Measurements from ENCODE around the gene CXCL9.

The CXCL9 gene

DNA sequence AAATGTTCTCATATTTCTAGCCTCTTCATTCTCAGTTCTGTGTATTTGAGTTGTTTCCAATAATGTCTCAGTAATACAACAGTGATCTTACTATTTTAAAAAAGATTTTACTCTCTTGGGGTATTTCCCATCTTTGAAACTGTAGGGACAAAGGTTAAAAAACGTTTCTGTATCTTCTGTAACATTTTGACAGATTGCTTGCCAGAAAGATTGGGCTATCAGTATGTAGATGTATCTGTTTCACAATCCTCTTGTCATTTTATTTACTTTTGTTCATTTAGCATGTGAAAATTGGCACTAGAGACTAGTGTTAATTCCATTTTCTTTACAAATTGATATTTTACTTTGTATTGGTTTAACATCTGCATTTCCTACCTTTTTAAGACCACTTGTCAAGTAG lies 6.2 kb upstream of the CXCL9 start:
- TF ChIP-seq FEZF1 (tag by site-specific recombination; IDR thresholded peaks at IDR 0.05) (no peak), SCRT2 (tag by site-specific recombination; IDR thresholded peaks at IDR 0.05) (no peak), ZNF747 (tag by site-specific recombination; IDR thresholded peaks at IDR 0.05) (no peak), ZNF664 (tag by site-specific recombination; IDR thresholded peaks at IDR 0.05) (no peak), OSR2 (tag by site-specific recombination; IDR thresholded peaks at IDR 0.05) (no peak)
- TF ChIP-seq, protein P1, sequence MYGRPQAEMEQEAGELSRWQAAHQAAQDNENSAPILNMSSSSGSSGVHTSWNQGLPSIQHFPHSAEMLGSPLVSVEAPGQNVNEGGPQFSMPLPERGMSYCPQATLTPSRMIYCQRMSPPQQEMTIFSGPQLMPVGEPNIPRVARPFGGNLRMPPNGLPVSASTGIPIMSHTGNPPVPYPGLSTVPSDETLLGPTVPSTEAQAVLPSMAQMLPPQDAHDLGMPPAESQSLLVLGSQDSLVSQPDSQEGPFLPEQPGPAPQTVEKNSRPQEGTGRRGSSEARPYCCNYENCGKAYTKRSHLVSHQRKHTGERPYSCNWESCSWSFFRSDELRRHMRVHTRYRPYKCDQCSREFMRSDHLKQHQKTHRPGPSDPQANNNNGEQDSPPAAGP (tag by site-specific recombination; IDR thresholded peaks at IDR 0.05) = no peak
- no peaks in the 10 kb centered on the region for H3K9me3 ChIP-seq (ENCODE audit: control insufficient read depth, insufficient read depth, low read depth, low read length)
- no peak overlapping the region for H3K4me3 ChIP-seq (ENCODE audit: low read depth, low read length)
- no peak overlapping the region for H3K27ac ChIP-seq (ENCODE audit: extremely low read depth, low read depth, low read length)
- H3K36me3 ChIP-seq (ENCODE audit: control insufficient read depth in 2 of 2, insufficient read depth in 1 of 2, low read length in 2 of 2) = no peaks in the 10 kb centered on the region
- CTCF ChIA-PET = interaction anchor here (0.5 to 1.1 kb wide), 2 partner anchors 54 to 991 kb away, joined by 3 read pairs; no protein-coding TSS in a partner anchor
- POLR2A ChIA-PET = no interaction called here
- no peaks in the 10 kb centered on the region for H3K4me1 ChIP-seq (ENCODE audit: control insufficient read depth, insufficient read depth, low read length)

- ChIA-PET CTCF (interaction anchor here (0.6 to 1.1 kb wide), 2 partner anchors 55 to 341 kb away, joined by 3 to 4 read pairs; no protein-coding TSS in a partner anchor), POLR2A (no interaction called here)
- H3K4me3 ChIP-seq (ENCODE audit: low read depth, low read length) = no peak overlapping the region
- H3K36me3 ChIP-seq (ENCODE audit: control insufficient read depth in 2 of 2, insufficient read depth in 1 of 2, low read length in 2 of 2) = no peaks in the 10 kb centered on the region
- H3K4me1 ChIP-seq (ENCODE audit: control insufficient read depth, insufficient read depth, low read length) = no peaks in the 10 kb centered on the region
- no peak overlapping the region for H3K27ac ChIP-seq (ENCODE audit: extremely low read depth, low read depth, low read length)
- H3K9me3 ChIP-seq (ENCODE audit: control insufficient read depth, insufficient read depth, low read depth, low read length) = no peaks in the 10 kb centered on the region
- TF ChIP-seq ZNF248 (tag by site-specific recombination; IDR thresholded peaks at IDR 0.05) = no peak
- no peak for TF ChIP-seq ZFP3 (tag by site-specific recombination; IDR thresholded peaks at IDR 0.05; ENCODE audit: low read depth)
- no peak for TF ChIP-seq ZBTB8A (tag by site-specific recombination; IDR thresholded peaks at IDR 0.05)
- TF ChIP-seq ZNF560 (tag by site-specific recombination; IDR thresholded peaks at IDR 0.05; ENCODE audit: borderline replicate concordance) = no peak
- TF ChIP-seq ZNF707 (tag by site-specific recombination; IDR thresholded peaks at IDR 0.05) = no peak
- TF ChIP-seq OSR2 (tag by site-specific recombination; IDR thresholded peaks at IDR 0.05) = no peak
Measured at GRCh38 chr4:76012388-76012801, 5.1 kb upstream of the CXCL9 start.

DNA sequence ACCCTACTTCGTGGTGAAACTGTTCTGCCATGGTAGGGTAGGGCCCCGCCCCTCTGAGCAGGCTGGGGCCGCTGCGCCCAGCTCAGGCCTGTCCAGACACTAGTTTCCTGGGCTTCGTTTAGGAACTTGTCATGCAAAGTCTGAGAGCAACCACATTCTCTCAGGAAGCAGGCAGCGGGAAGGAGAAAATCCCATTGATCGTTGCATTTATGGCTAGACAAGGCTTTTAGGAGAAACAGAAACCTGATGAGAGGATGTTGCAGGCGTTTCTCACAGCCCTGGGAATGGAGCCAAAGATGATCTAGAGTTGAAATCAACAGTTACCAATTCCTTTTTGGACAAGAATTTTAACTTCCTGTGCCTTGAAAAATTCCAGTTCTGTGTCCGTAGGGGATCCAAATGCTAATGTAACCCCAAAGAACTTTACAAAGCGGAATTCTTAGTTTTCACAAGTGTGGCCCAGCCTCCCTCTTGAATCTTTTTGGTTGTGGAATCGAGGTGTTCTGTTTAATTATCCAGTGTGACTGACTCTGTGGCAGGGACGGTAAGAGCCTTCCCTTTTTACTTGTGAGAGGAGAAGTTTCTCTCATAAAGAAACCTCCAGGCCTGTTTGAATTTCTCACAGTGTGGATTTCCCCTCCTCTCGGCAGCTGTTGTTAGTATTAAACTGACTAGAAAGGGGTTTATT lies 4.5 kb upstream of the CXCL9 start:
- POLR2A ChIA-PET = no interaction called here
- H3K27ac ChIP-seq (ENCODE audit: extremely low read depth, low read depth, low read length) = no peak overlapping the region
- no peaks in the 10 kb centered on the region for H3K4me1 ChIP-seq (ENCODE audit: control insufficient read depth, insufficient read depth, low read length)
- TF ChIP-seq ZNF146 (tag by site-specific recombination; IDR thresholded peaks at IDR 0.05) = no peak
- no peak for TF ChIP-seq ZNF10 (tag by site-specific recombination; IDR thresholded peaks at IDR 0.05)
- no peak for TF ChIP-seq ZSCAN16 (tag by site-specific recombination; IDR thresholded peaks at IDR 0.05)
- no peaks in the 10 kb centered on the region for H3K9me3 ChIP-seq (ENCODE audit: control insufficient read depth, insufficient read depth, low read depth, low read length)
- H3K36me3 ChIP-seq (ENCODE audit: control insufficient read depth in 2 of 2, insufficient read depth in 1 of 2, low read length in 2 of 2) = no peaks in the 10 kb centered on the region
- CTCF ChIA-PET = interaction anchor here (0.6 kb wide), 1 partner anchor 342 kb away, joined by 4 read pairs; no protein-coding TSS in a partner anchor
- no peak overlapping the region for H3K4me3 ChIP-seq (ENCODE audit: low read depth, low read length)

DNA sequence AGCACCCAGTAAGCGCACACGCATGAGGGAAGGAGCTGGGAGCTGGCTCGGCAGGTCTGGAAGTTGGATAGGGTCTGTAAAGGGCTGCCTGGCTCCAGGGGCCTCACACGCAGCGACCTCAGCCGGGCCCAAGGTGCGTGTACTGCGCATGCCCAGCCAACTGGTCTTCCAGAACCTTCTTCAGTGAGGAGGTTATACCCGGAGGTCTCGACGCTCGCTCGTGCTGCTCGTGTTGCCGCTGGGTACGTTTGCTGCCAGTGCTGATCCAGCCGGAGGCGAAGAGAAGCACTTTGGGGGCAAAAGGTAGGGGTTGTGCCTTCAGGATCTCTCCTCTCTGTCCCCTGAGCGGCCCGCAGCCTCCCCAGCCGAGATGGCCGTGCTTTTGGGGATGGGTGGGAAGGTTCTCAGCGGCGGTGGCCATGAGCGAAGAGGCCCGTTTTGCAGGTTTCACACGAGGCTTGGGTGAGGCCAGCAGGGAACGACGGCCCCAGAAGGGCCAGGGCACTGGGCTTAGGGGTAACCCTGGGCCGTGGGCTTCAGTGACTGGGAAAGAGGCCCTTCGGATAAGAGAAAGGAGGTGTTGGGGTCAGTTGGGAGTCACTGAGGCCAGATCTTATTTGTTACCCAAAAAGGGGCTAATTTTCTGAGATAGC lies 3.8 kb upstream of the CXCL9 start:
- POLR2A ChIA-PET = no interaction called here
- Histone ChIP-seq H3K9me3 (ENCODE audit: control insufficient read depth, insufficient read depth, low read depth, low read length) (no peaks in the 10 kb centered on the region), H3K27ac (ENCODE audit: extremely low read depth, low read depth, low read length) (no peak overlapping the region), H3K4me1 (ENCODE audit: control insufficient read depth, insufficient read depth, low read length) (no peaks in the 10 kb centered on the region), H3K36me3 (ENCODE audit: control insufficient read depth in 2 of 2, insufficient read depth in 1 of 2, low read length in 2 of 2) (no peaks in the 10 kb centered on the region), H3K4me3 (ENCODE audit: low read depth, low read length) (no peak overlapping the region)
- CTCF ChIA-PET = no interaction called here
- TF ChIP-seq ZNF274 (IDR thresholded peaks at IDR 0.05; ENCODE audit: low read length) = no peak
- no peak for TF ChIP-seq ZNF274 (tag by site-specific recombination; IDR thresholded peaks at IDR 0.05; ENCODE audit: borderline replicate concordance)
- no peak for TF ChIP-seq ZFP37 (tag by site-specific recombination; IDR thresholded peaks at IDR 0.05)
- TF ChIP-seq ZNF16 (tag by site-specific recombination; IDR thresholded peaks at IDR 0.05; ENCODE audit: low read depth) = no peak
- TF ChIP-seq, protein P2, sequence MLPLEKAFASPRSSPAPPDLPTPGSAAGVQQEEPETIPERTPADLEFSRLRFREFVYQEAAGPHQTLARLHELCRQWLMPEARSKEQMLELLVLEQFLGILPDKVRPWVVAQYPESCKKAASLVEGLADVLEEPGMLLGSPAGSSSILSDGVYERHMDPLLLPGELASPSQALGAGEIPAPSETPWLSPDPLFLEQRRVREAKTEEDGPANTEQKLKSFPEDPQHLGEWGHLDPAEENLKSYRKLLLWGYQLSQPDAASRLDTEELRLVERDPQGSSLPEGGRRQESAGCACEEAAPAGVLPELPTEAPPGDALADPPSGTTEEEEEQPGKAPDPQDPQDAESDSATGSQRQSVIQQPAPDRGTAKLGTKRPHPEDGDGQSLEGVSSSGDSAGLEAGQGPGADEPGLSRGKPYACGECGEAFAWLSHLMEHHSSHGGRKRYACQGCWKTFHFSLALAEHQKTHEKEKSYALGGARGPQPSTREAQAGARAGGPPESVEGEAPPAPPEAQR (tag by site-specific recombination; IDR thresholded peaks at IDR 0.05) = no peak

Measured in HEK293 (cell line).